ENCODE results near the gene PPP1R15B.

Gene PPP1R15B

DNA sequence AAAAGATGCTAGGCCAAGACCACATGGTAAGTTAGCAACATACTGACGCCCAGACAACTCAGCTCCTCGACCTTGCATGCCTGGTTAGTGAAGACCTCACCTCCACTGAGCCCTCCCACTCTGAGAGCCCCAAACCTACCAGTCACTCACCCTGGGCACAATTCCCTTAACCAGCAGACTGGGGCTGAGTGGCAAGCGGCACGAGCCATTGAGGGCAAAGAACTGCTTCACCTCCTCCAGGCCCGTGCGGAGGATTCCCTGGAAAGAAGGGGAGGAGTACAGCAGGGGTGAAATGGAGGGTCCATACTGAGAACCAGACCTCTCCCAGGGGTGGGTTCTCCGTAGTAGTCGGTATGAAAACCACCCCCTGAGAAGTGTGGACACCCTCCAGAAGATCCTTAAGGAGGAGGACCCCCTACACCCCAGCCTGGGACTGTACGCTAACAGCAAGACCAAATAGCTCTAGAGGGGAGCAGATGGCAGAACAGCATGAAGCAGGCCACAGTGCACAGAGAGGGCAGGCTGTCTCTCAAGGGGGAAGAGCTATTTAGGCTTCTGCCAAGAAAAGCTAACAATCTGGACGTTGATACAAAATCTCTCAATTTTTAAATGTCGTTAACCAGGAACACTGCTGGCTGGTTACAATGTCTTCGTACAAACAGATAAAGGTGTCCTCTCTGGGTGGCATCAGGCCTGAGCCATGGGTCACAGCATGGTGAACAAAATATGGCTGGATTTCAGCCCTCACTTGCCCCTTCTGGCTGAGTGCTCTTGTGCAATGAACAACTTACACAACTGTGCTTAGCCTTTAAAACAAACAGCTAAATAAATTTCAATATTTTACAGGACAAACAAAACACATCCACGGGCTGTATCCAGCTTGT, 31.0 kb upstream of the PPP1R15B start:
- no peak overlapping the region for H3K27ac ChIP-seq (ENCODE audit: low read depth, low read length)
- no peaks in the 10 kb centered on the region for H3K27me3 ChIP-seq (ENCODE audit: control insufficient read depth, insufficient read depth, low read length)

GRCh38 chr1:204441558-204441957, 29.9 kb upstream of the PPP1R15B start:
- Histone ChIP-seq H3K4me3 (ENCODE audit: low read depth, low read length) (no peak overlapping the region), H3K9ac (ENCODE audit: low read length) (no peak overlapping the region), H3K36me3 (ENCODE audit: control insufficient read depth, insufficient read depth, low read length) (peaks cover 52% of the 10 kb centered on the region), H3K4me1 (ENCODE audit: control insufficient read depth, insufficient read depth, low read length) (peaks cover 5% of the 10 kb centered on the region), H3K9me3 (ENCODE audit: control insufficient read depth, insufficient read depth, low read depth, low read length) (no peaks in the 10 kb centered on the region), H3K27ac (ENCODE audit: low read depth, low read length) (no peak overlapping the region), H3K27me3 (ENCODE audit: control insufficient read depth, insufficient read depth, low read length) (no peaks in the 10 kb centered on the region)

More for the DNA sequence above, 31.0 kb upstream of the PPP1R15B start:
- H3K9ac ChIP-seq (ENCODE audit: low read length): no peak overlapping the region
- peaks cover 50% of the 10 kb centered on the region for H3K36me3 ChIP-seq (ENCODE audit: control insufficient read depth, insufficient read depth, low read length)
- peaks cover 8% of the 10 kb centered on the region for H3K4me1 ChIP-seq (ENCODE audit: control insufficient read depth, insufficient read depth, low read length)
- no peak overlapping the region for H3K4me3 ChIP-seq (ENCODE audit: low read depth, low read length)
- no peaks in the 10 kb centered on the region for H3K9me3 ChIP-seq (ENCODE audit: control insufficient read depth, insufficient read depth, low read depth, low read length)

DNA sequence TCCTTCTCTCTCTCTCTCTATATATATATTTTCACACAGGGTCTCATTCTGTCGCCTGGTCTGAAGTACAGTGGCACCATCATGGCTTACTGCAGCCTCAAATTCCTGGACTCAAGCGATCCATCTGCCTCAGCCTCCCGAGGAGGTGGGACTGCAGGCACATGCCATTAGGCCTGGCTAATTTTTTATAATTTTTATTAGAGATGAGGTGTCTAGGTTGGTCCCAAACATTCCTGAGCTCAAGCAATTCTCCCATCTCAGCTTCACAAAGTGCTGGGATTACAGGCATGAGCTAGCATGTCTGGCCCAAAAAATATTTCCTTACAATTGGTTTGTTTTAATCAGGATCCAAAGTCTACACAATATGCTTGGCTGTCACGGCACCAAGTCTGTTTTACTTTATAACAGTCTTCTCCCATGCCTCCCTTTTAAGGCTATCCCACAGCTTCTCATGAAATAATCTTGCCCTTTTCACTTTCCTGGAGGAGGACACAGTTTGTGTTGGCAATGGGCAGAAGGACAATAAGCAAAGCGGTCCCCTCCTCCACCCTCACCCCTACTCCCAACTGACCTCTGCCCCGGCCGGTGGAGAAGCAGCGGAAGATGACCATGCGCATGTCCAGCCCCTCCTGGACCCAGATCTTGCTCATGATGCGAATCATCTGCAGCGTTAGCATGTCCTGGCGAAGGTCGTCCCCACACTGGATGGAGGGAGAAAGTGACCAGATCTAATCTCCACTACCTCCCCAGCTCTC, 28.2 kb upstream of the PPP1R15B start:
- Histone ChIP-seq H3K9me3 (ENCODE audit: control insufficient read depth, insufficient read depth, low read depth, low read length) (no peaks in the 10 kb centered on the region), H3K27me3 (ENCODE audit: control insufficient read depth, insufficient read depth, low read length) (no peaks in the 10 kb centered on the region), H3K4me1 (ENCODE audit: control insufficient read depth, insufficient read depth, low read length) (no peaks in the 10 kb centered on the region), H3K9ac (ENCODE audit: low read length) (no peak overlapping the region), H3K36me3 (ENCODE audit: control insufficient read depth, insufficient read depth, low read length) (peaks cover 56% of the 10 kb centered on the region), H3K4me3 (ENCODE audit: low read depth, low read length) (no peak overlapping the region), H3K27ac (ENCODE audit: low read depth, low read length) (no peak overlapping the region)

- H3K4me3 ChIP-seq (ENCODE audit: low read depth, low read length): no peak overlapping the region
- no peak overlapping the region for H3K27ac ChIP-seq (ENCODE audit: low read depth, low read length)
- H3K9me3 ChIP-seq (ENCODE audit: control insufficient read depth, insufficient read depth, low read depth, low read length): no peaks in the 10 kb centered on the region
- peaks cover 59% of the 10 kb centered on the region for H3K36me3 ChIP-seq (ENCODE audit: control insufficient read depth, insufficient read depth, low read length)
- H3K27me3 ChIP-seq (ENCODE audit: control insufficient read depth, insufficient read depth, low read length): no peaks in the 10 kb centered on the region
- H3K4me1 ChIP-seq (ENCODE audit: control insufficient read depth, insufficient read depth, low read length): no peaks in the 10 kb centered on the region
- H3K9ac ChIP-seq (ENCODE audit: low read length): no peak overlapping the region
These were observed 27.0 kb upstream of the PPP1R15B start for GRCh38 chr1:204438628-204439027.

DNA sequence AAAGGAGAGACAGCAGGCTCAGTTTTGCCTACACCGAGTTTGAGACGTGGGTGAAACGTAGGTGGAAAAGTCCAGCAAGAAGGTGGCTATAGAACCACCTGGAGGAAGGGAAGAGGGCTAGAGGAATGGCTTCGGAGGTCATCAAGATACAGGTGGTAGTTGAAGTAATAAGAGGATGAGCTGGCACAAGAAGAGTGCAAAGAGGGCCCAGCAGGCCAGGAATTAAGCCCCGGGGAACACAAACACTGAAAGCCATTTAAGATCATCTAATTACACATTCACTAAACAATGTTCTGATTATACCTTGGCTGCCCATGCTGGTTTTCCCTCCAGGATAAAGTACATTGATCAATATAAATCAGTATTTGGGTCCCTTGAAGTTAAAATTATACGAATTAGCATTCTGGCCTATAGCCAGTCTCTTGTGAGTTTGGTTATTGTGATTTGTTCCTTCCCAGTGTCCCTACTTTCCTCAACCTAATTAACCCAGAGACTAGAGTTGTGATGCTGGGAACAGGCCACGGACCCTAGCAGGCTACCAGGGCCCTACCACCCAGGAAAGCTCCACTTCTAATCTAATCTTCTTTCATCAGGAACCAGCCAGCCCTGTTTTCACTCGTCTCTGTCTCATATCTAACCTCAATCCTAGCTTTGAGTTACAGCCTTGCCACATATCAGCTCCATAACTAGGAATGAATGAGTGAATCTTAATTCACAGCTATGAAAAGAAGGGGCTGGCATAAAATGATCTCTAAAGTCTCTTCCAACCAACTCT, 26.4 kb upstream of the PPP1R15B start:
- Histone ChIP-seq H3K4me3 (ENCODE audit: low read depth, low read length) (no peak overlapping the region), H3K4me1 (ENCODE audit: control insufficient read depth, insufficient read depth, low read length) (no peaks in the 10 kb centered on the region), H3K27ac (ENCODE audit: low read depth, low read length) (no peak overlapping the region)

GRCh38 chr1:204435872-204436271, 24.3 kb upstream of the PPP1R15B start:
- Histone ChIP-seq H3K4me1 (ENCODE audit: control insufficient read depth, insufficient read depth, low read length) (no peaks in the 10 kb centered on the region), H3K9me3 (ENCODE audit: control insufficient read depth, insufficient read depth, low read depth, low read length) (no peaks in the 10 kb centered on the region), H3K27me3 (ENCODE audit: control insufficient read depth, insufficient read depth, low read length) (no peaks in the 10 kb centered on the region), H3K4me3 (ENCODE audit: low read depth, low read length) (no peak overlapping the region), H3K9ac (ENCODE audit: low read length) (no peak overlapping the region), H3K36me3 (ENCODE audit: control insufficient read depth, insufficient read depth, low read length) (peaks cover 47% of the 10 kb centered on the region), H3K27ac (ENCODE audit: low read depth, low read length) (no peak overlapping the region)

More for the DNA sequence above, 26.4 kb upstream of the PPP1R15B start:
- Histone ChIP-seq H3K36me3 (ENCODE audit: control insufficient read depth, insufficient read depth, low read length) (peaks cover 59% of the 10 kb centered on the region), H3K9me3 (ENCODE audit: control insufficient read depth, insufficient read depth, low read depth, low read length) (no peaks in the 10 kb centered on the region), H3K27me3 (ENCODE audit: control insufficient read depth, insufficient read depth, low read length) (no peaks in the 10 kb centered on the region), H3K9ac (ENCODE audit: low read length) (no peak overlapping the region)

GRCh38 chr1:204435381-204435831, 23.8 kb upstream of the PPP1R15B start:
- no peak overlapping the region for H3K4me3 ChIP-seq (ENCODE audit: low read depth, low read length)
- H3K9ac ChIP-seq (ENCODE audit: low read length): no peak overlapping the region
- peaks cover 46% of the 10 kb centered on the region for H3K36me3 ChIP-seq (ENCODE audit: control insufficient read depth, insufficient read depth, low read length)
- no peaks in the 10 kb centered on the region for H3K9me3 ChIP-seq (ENCODE audit: control insufficient read depth, insufficient read depth, low read depth, low read length)
- H3K27me3 ChIP-seq (ENCODE audit: control insufficient read depth, insufficient read depth, low read length): no peaks in the 10 kb centered on the region
- H3K4me1 ChIP-seq (ENCODE audit: control insufficient read depth, insufficient read depth, low read length): no peaks in the 10 kb centered on the region
- H3K27ac ChIP-seq (ENCODE audit: low read depth, low read length): no peak overlapping the region

GRCh38 chr1:204434116-204434755, 22.6 kb upstream of the PPP1R15B start:
- H3K4me1 ChIP-seq (ENCODE audit: control insufficient read depth, insufficient read depth, low read length): no peaks in the 10 kb centered on the region
- H3K36me3 ChIP-seq (ENCODE audit: control insufficient read depth, insufficient read depth, low read length): peaks cover 41% of the 10 kb centered on the region
- no peak overlapping the region for H3K27ac ChIP-seq (ENCODE audit: low read depth, low read length)
- no peaks in the 10 kb centered on the region for H3K27me3 ChIP-seq (ENCODE audit: control insufficient read depth, insufficient read depth, low read length)
- H3K4me3 ChIP-seq (ENCODE audit: low read depth, low read length): no peak overlapping the region
- H3K9ac ChIP-seq (ENCODE audit: low read length): no peak overlapping the region
- H3K9me3 ChIP-seq (ENCODE audit: control insufficient read depth, insufficient read depth, low read depth, low read length): no peaks in the 10 kb centered on the region

- Histone ChIP-seq H3K9me3 (ENCODE audit: control insufficient read depth, insufficient read depth, low read depth, low read length) (no peaks in the 10 kb centered on the region), H3K27ac (ENCODE audit: low read depth, low read length) (no peak overlapping the region), H3K36me3 (ENCODE audit: control insufficient read depth, insufficient read depth, low read length) (peaks cover 36% of the 10 kb centered on the region), H3K4me1 (ENCODE audit: control insufficient read depth, insufficient read depth, low read length) (no peaks in the 10 kb centered on the region), H3K27me3 (ENCODE audit: control insufficient read depth, insufficient read depth, low read length) (no peaks in the 10 kb centered on the region), H3K4me3 (ENCODE audit: low read depth, low read length) (no peak overlapping the region), H3K9ac (ENCODE audit: low read length) (no peak overlapping the region)
These were observed 21.1 kb upstream of the PPP1R15B start for GRCh38 chr1:204432708-204433107.

DNA sequence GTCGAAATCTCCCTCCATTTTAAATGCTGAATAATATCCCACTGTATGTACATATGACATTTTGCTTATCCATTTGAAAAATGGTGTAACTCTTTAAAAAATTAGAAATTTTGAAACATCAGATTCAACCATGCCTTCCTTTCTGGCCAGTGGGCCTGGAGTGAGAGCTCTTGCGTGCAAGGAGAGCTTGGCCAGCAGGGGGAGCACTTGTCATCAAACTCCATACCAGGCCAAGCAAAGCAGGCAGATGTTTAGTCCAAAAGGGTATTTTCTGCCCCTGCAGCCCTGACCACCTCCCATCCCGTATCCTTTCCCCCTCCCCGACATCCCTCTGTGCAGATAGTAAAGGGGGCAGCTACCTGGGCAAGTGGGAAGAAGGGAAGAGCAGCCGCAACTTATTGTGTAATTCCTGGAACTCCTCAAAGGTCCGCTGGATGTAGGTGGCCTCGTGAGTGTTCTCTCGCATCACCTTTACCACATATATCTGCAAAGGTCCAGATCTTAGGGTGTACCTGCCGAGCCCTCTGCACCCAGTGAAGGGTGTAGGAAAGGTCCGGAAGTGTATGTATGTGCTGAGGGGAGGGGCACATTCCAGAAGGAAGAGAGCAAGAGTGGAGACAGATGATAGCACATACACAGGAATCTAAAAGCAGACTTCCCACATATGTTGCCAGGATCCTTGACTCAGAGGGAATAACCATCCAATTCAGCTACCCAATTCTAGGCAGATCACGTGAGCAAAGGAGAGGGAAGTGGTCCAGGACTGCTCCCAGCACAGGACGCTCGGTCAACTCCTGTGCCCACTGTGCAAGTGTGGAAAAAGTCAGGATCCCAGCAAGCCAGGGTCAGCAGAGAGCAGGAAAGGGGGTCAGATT, 19.9 kb upstream of the PPP1R15B start:
- H3K9ac ChIP-seq (ENCODE audit: low read length): no peak overlapping the region
- no peak overlapping the region for H3K4me3 ChIP-seq (ENCODE audit: low read depth, low read length)

More for the DNA sequence above, 19.9 kb upstream of the PPP1R15B start:
- no peaks in the 10 kb centered on the region for H3K9me3 ChIP-seq (ENCODE audit: control insufficient read depth, insufficient read depth, low read depth, low read length)
- no peaks in the 10 kb centered on the region for H3K4me1 ChIP-seq (ENCODE audit: control insufficient read depth, insufficient read depth, low read length)
- H3K27ac ChIP-seq (ENCODE audit: low read depth, low read length): no peak overlapping the region
- H3K27me3 ChIP-seq (ENCODE audit: control insufficient read depth, insufficient read depth, low read length): no peaks in the 10 kb centered on the region
- H3K36me3 ChIP-seq (ENCODE audit: control insufficient read depth, insufficient read depth, low read length): peaks cover 42% of the 10 kb centered on the region

All from HUES6 (cell line).